Neural crest cell (in vitro differentiated cells): Measurements from ENCODE around the gene CUX1. TPM values are rescaled to one million over a fixed set of nuclear protein-coding genes. Genes with fewer than 3 reads are reported as not detected.
"Not testable (repeated sequence)": the region's sequence is repeated elsewhere in the genome, so short reads cannot be mapped to it uniquely, and the experiment has no call there.

Experiments used
- DNase-seq: peaks from one replicate; pipeline ENCODE4 v3.0.0; 2021; ENCODE audit warnings: low read depth, mixed read lengths, low spot score
- H3K27ac Mint-ChIP-seq: one replicate; pipeline ENCODE4 v1.8.0; 2021; ENCODE audit warnings: mild to moderate bottlenecking, mixed read lengths; ENCODE audit not compliant: unreplicated experiment
- H3K27me3 Mint-ChIP-seq: 2 replicates; pipeline ENCODE4 v1.8.0; 2021; ENCODE audit warnings: low read depth, mild to moderate bottlenecking, mixed read lengths
- H3K36me3 Mint-ChIP-seq: 2 replicates; pipeline ENCODE4 v1.8.0; 2021; ENCODE audit warnings: low read depth, mild to moderate bottlenecking, mixed read lengths
- H3K4me1 Mint-ChIP-seq: 2 replicates; pipeline ENCODE4 v1.8.0; 2021; ENCODE audit warnings: mixed read lengths
- H3K4me3 Mint-ChIP-seq: one replicate; pipeline ENCODE4 v1.8.0; 2021; ENCODE audit warnings: mild to moderate bottlenecking, mixed read lengths
- H3K9me3 Mint-ChIP-seq: 2 replicates; pipeline ENCODE4 v1.8.0; 2021; ENCODE audit warnings: mixed read lengths
- total RNA-seq: library from RNA; stranded (reverse); gene quantifications from 2 replicates; pipeline ENCODE4 v1.2.1, GENCODE V29; 2021
- TF ChIP-seq, protein P1 (sequence below): fragments of 200-600 bp; sonication (generic); conservative IDR thresholded peaks from 2 replicates; pipeline ENCODE4 v1.5.0; 2021; ENCODE audit warnings: antibody characterized with exemption, mild to moderate bottlenecking

The CUX1 gene
- total RNA-seq, 1 donor from 2014 or later, result 60.0 TPM

DNA sequence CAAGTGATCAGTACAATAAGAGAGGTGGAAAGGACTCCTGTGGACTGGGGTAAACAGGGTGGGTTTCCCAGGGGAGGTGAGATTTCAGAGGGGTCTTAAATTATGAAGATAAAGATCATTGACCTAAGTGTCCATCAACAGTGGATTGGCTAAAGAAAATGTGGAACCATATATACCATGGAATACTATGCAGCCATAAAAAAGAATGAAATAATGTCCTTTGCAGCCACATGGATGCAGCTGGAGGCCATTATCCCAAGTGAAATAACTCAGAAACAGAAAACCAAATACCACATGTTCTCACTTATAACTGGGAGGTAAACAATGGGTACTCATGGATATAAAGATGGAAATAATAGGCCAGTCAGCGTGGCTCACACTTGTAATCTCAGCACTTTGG is 28.9 kb upstream of the CUX1 start:
- Mint-ChIP-seq H3K27ac (no peak overlapping the region), H3K9me3 (no peaks in the 10 kb centered on the region), H3K27me3 (peaks cover 2% of the 10 kb centered on the region), H3K4me1 (no peaks in the 10 kb centered on the region), H3K4me3 (no peak overlapping the region), H3K36me3 (no peaks in the 10 kb centered on the region)
- TF ChIP-seq, protein P1, sequence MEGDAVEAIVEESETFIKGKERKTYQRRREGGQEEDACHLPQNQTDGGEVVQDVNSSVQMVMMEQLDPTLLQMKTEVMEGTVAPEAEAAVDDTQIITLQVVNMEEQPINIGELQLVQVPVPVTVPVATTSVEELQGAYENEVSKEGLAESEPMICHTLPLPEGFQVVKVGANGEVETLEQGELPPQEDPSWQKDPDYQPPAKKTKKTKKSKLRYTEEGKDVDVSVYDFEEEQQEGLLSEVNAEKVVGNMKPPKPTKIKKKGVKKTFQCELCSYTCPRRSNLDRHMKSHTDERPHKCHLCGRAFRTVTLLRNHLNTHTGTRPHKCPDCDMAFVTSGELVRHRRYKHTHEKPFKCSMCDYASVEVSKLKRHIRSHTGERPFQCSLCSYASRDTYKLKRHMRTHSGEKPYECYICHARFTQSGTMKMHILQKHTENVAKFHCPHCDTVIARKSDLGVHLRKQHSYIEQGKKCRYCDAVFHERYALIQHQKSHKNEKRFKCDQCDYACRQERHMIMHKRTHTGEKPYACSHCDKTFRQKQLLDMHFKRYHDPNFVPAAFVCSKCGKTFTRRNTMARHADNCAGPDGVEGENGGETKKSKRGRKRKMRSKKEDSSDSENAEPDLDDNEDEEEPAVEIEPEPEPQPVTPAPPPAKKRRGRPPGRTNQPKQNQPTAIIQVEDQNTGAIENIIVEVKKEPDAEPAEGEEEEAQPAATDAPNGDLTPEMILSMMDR, result no peak
- DNase-seq, result no peak

DNA sequence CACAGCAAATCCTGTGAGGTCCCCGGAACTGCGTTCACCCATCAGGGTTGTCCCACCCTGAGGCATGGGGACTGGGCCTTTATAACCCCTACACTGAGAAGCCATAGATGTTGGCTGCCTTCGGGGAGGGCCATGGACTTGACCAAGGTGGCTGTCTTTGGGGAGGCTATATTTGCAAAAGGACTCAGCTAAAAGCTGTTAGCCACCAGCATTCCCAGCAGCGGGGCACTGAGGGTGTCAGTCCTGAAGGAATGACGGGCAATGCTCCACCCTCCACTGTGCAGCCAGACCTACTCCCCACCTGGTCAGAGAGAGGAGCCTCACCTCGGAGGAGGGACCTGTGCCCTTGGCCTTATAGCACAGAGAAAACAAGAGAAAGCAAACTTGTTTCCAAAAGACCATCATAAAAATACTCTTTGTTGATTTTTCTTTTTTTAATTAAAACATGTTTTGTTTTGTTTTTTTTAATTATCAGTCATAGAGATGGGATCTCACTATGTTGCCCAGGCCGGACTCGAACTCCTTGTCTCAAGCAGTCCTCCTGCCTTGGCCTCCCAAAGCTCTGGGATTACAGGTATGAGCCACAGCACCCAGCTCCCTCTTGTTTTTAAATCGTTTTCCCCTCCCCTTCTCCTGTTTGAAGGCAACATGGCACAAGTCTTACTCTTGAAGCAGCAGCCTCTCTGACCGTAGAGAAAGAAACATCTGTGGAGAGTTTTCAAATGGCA is 26.7 kb upstream of the CUX1 start:
- no peak overlapping the region for H3K27ac Mint-ChIP-seq
- H3K9me3 Mint-ChIP-seq, result no peaks in the 10 kb centered on the region
- DNase-seq, result no peak
- no peak overlapping the region for H3K4me3 Mint-ChIP-seq
- H3K4me1 Mint-ChIP-seq, result no peaks in the 10 kb centered on the region
- TF ChIP-seq, protein P1, result no peak
- H3K27me3 Mint-ChIP-seq, result no peaks in the 10 kb centered on the region
- H3K36me3 Mint-ChIP-seq, result no peaks in the 10 kb centered on the region

DNA sequence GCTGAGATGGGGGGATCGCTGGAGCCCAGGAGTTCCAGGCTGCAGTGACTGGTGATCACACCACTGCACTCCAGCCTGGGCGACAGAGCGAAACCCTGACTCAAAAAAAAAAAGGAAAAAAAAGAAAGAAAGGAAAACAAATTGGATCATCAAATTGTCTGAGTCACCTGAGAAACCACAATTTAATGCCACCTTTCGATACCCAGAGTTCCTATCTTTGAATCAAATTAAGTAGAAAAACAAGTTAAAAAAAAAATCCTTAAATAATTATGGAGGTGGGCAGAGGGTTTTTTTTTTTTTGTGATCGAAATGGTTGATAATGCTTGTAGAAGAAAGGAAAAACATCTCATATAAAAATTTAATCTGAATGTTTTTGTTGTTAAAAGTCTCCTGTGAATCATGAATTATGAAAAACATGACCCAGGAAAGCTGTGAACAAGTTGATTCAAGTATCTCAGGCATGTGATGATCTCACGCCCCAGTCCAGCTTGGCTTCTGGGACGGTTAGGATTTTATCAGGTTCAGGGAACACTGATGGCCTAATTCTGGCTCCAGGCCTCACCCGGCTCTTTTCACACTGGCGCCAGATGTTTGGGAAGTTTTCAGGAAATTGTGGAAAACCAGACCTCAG is 25.3 kb upstream of the CUX1 start:
- DNase-seq, result no peak
- Mint-ChIP-seq H3K9me3 (no peaks in the 10 kb centered on the region), H3K27me3 (no peaks in the 10 kb centered on the region), H3K4me3 (no peak overlapping the region), H3K27ac (no peak overlapping the region), H3K4me1 (no peaks in the 10 kb centered on the region), H3K36me3 (no peaks in the 10 kb centered on the region)
- TF ChIP-seq, protein P1, result no peak

DNA sequence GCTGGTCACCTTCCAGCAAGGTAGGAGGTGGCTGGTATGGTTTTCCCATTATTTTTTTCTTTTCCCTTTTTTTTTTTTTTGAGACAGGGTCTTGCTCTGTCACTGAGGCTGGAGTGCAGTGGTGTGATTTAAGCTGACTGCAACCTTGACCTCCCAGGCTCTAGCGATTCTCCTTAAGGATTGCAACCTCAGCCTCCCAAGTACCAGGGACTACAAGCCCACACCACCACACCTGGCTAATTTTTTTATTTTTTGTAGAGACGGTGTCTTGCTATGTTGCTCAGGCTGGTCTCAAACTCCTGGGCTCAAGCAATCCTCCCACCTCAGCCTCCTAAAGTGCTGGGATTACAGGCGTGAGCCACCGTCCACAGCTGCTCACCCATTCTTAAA is 24.7 kb upstream of the CUX1 start:
- not testable (repeated sequence) for H3K27ac Mint-ChIP-seq

DNA sequence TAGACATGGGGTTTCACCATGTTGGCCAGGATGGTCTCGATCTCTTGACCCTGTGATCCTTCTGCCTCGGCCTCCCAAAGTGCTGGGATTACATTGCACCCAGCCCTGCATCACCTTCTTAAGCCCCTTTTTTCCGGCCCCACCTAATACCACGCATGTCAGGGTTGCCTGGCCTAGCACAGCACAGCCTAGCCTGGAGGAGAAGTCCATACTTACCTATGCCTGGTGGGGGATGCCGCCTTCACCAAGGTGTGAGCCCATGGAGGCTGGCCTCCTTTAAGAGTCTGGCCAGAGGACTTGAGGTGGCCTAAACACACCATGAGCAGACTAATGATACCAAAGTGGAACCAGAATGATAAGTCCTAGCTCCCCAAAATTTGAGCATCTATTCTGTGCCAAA is 22.0 kb upstream of the CUX1 start:
- TF ChIP-seq, protein P1, result no peak
- no peak overlapping the region for H3K27ac Mint-ChIP-seq
- no peaks in the 10 kb centered on the region for H3K9me3 Mint-ChIP-seq
- no peak for DNase-seq
- no peaks in the 10 kb centered on the region for H3K4me1 Mint-ChIP-seq
- H3K36me3 Mint-ChIP-seq, result no peaks in the 10 kb centered on the region
- peaks cover 14% of the 10 kb centered on the region for H3K27me3 Mint-ChIP-seq
- no peak overlapping the region for H3K4me3 Mint-ChIP-seq

More for the DNA sequence above, 24.7 kb upstream of the CUX1 start:
- H3K4me1 Mint-ChIP-seq, DNase-seq, H3K4me3 Mint-ChIP-seq, H3K9me3 Mint-ChIP-seq, H3K36me3 Mint-ChIP-seq, H3K27me3 Mint-ChIP-seq: not testable (repeated sequence)

DNA sequence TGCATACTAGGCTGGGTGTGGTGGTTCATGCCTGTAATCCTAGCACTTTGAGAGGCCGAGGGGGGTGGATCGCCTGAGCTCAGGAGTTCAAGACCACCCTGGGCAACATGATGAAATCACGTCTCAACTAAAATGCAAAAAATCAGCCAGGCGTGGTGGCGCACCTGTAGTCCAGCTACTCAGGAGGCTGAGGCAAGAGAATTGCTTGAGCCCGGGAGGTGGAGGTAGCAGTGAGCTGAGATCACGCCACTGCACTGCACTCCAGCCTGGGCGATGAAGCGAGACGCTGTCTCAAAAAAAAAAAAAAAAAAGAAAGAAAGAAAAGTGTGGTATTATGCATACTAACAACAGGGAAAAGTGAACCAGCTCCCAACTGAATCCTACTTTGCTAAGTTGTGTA is 19.3 kb upstream of the CUX1 start:
- H3K9me3 Mint-ChIP-seq, H3K36me3 Mint-ChIP-seq, H3K4me3 Mint-ChIP-seq, DNase-seq, H3K4me1 Mint-ChIP-seq, H3K27ac Mint-ChIP-seq: not testable (repeated sequence)
- peaks cover 36% of the 10 kb centered on the region for H3K27me3 Mint-ChIP-seq
